Naive B cell (primary cell): ENCODE data around the gene CYTH1. TPM values are rescaled to one million over a fixed set of nuclear protein-coding genes. Genes with fewer than 3 reads are reported as not detected.

Source experiments
- ATAC-seq, 2 donors: fragments of 150-1000 bp; cut with Tn5 transposase; 2 replicates each; pipeline ENCODE4 v1.10.0; 2021; ENCODE audit warnings: low read depth in 2 of 2, mild to moderate bottlenecking in 2 of 2, moderate library complexity in 2 of 2
- DNase-seq: peaks from one replicate; pipeline ENCODE4 v3.0.0; 2022
- H3K27ac Mint-ChIP-seq, 6 donors: one replicate each; pipeline ENCODE4 v1.8.0; 2020 to 2022; ENCODE audit warnings: mild to moderate bottlenecking in 6 of 6, mixed read lengths in 6 of 6, moderate library complexity in 5 of 6, inconsistent platforms in 2 of 6
- H3K27me3 Mint-ChIP-seq, 3 donors: one replicate each; pipeline ENCODE4 v1.8.0; 2021 to 2022; ENCODE audit warnings: mixed read lengths in 3 of 3, mild to moderate bottlenecking in 1 of 3
- H3K36me3 Mint-ChIP-seq, 2 donors: one replicate each; pipeline ENCODE4 v1.8.0; 2020 to 2022; ENCODE audit warnings: mixed read lengths in 2 of 2, inconsistent platforms in 1 of 2, mild to moderate bottlenecking in 1 of 2
- H3K4me1 Mint-ChIP-seq, 3 donors: one replicate each; pipeline ENCODE4 v1.8.0; 2020 to 2022; ENCODE audit warnings: mixed read lengths in 3 of 3, inconsistent platforms in 1 of 3, mild to moderate bottlenecking in 1 of 3, moderate library complexity in 1 of 3
- H3K4me3 Mint-ChIP-seq, 8 donors: one replicate each; pipeline ENCODE4 v1.8.0; 2020 to 2022; ENCODE audit warnings: mild to moderate bottlenecking in 8 of 8, mixed read lengths in 8 of 8, moderate library complexity in 8 of 8, inconsistent platforms in 2 of 8
- H3K9me3 Mint-ChIP-seq, 7 donors: one replicate each; pipeline ENCODE4 v1.8.0; 2020 to 2022; ENCODE audit warnings: mixed read lengths in 7 of 7, mild to moderate bottlenecking in 5 of 7, inconsistent platforms in 2 of 7, moderate library complexity in 1 of 7
- polyA plus RNA-seq, 6 donors: library from polyadenylated mRNA; unstranded; fragments of 300-500 nt; fragmentation: Illumina TruSeq; gene quantifications; one replicate each; pipeline ENCODE4 v1.2.3, GENCODE V29; 2021; ENCODE audit warnings: low read depth in 6 of 6

CYTH1 gene, protein sequence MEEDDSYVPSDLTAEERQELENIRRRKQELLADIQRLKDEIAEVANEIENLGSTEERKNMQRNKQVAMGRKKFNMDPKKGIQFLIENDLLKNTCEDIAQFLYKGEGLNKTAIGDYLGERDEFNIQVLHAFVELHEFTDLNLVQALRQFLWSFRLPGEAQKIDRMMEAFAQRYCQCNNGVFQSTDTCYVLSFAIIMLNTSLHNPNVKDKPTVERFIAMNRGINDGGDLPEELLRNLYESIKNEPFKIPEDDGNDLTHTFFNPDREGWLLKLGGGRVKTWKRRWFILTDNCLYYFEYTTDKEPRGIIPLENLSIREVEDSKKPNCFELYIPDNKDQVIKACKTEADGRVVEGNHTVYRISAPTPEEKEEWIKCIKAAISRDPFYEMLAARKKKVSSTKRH
- polyA plus RNA-seq: 100 to 1,000 TPM; 165 to 235 (median 190) TPM

DNA sequence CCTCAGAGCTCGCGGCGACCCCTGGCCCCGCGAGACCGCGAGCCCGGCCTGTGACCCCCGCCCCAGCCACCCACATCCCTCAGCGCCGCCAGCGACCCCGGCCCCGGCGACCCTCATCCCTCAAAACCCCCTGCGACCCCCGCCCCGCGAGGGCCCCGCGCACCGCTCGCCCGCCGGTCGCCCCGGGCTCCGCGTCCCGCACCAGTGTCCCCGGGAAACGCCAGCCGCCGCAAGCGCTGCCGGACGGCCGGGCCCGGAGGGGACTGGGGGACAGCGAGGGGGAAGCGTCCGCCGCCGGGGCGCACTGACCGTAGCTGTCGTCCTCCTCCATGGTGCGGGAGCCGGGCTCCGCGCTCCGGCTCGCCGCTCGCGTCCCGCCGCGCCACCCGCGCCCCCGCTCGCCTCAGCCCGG is at the start of gene CYTH1:
Gene CYTH1 (minus strand): TSS at position 381 of the 412 bp plus-strand sequence. CDS start 50 bp downstream, at position 331.
- Mint-ChIP-seq H3K27ac (peak within 1 kb of the TSS; percentile 78 to 95 (median 95)), H3K4me3 (peak within 1 kb of the TSS; percentile 84 to 96 (median 90)), H3K36me3 (no peaks in the 10 kb centered on the region), H3K9me3 (no peaks in the 10 kb centered on the region), H3K27me3 (no peaks in the 10 kb centered on the region), H3K4me1 (peaks cover 20 to 50% (median 34%) of the 10 kb centered on the region in 3 donors)
- ATAC-seq: no peak
- no peak for DNase-seq

DNA sequence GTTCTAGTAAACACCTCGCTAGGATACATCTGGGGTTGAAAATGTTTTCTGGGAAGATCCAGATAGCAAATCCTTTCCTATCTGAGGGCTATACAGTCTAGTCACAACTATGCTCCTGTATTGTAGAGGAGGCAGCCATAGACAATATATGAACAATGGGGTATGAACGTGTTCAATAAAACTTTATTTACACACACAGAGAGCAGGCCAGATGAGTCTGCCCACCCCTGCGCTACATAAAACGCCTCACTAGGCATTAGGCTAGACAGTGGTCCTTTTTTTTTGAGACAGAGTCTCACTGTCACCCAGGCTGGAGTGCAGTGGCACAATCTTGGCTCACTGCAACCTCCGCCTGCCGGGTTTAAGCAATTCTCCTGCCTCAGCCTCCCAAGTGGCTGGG is 47.4 kb upstream of the CYTH1 start:
- H3K27ac Mint-ChIP-seq: no peak overlapping the region
- peaks cover 0 to 1% (median 0%) of the 10 kb centered on the region in 7 donors for H3K9me3 Mint-ChIP-seq
- peaks cover 21 to 42% of the 10 kb centered on the region in 2 donors for H3K36me3 Mint-ChIP-seq
- ATAC-seq (no peak), DNase-seq (no peak)
- H3K4me3 Mint-ChIP-seq: no peak overlapping the region
- H3K27me3 Mint-ChIP-seq: no peaks in the 10 kb centered on the region
- peaks cover 6 to 21% (median 15%) of the 10 kb centered on the region in 3 donors for H3K4me1 Mint-ChIP-seq

DNA sequence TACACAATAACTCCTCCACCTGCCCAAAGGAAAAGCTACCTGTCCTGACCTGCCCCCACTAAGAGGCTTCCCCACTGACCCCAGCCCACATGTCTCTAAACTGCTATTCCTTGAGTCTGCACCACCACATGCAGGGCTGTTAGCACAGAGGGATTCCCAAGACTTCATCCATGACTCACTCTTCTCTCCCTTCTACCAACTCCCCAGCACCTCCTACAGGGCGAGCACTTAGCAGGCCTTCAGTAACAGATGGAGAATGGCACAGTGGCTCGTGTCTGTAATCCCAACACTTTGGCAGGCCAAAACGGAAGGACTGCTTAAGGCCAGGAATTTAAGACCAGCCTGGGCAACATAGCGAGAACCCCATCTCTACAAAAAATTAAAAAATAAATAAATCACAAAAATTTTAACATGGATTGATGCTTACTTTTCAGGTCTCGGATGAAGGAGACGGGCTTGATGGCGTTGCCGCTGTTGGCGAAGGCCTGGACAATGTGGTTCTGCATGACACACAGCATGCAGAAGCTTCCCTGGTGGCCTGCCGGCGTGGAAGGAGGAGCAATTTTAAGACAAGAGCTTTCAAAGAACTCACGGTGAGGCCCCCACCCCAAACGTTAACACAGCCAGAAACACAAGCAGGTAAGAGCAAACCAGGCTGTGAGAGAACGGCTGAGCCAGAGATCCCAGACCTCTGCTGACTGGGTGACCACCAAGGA is 46.6 kb upstream of the CYTH1 start:
- Mint-ChIP-seq H3K36me3 (peaks cover 21 to 51% of the 10 kb centered on the region in 2 donors), H3K9me3 (peaks cover 0 to 1% (median 0%) of the 10 kb centered on the region in 7 donors), H3K4me1 (peaks cover 6 to 21% (median 20%) of the 10 kb centered on the region in 3 donors), H3K4me3 (peak overlapping the region in 1 of 8 donors; percentile 74), H3K27me3 (no peaks in the 10 kb centered on the region), H3K27ac (peak overlapping the region in 5 of 6 donors; percentile 39 to 88 (median 49))
- ATAC-seq: no peak
- no peak for DNase-seq

DNA sequence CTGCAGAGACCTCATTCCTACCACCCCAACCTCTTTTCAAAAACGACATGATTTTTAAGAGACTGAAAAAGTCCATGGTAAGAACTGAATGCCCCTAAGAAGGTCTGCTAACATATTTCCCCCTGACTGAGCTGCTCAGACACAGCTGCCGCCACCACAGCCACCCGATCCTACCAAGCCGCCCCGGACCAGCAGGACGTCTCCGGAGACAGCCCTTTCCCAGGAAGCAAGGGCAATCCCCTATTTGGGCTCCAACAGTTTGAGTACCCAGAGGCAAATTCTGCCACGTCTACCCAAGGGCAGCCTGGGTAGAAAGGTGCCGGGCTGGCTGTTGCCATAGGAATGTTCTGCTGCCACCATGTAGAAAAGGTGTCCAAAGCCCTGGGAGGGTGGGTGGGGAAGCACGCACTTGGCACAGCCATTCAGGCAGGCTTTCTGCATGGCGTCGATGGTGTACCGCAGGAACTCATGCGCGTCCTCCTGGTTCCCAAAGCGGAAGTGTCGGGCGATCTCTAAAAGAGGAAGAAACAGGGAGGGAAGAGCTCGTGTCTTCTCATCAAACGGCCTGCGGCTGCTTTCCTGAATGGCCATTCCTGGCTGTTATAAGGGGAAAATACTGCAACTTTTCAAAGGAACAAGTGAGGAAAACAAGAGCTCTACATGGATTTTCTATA is 44.9 kb upstream of the CYTH1 start:
- peak overlapping the region in 2 of 8 donors; percentile 2 to 80 for H3K4me3 Mint-ChIP-seq

DNA sequence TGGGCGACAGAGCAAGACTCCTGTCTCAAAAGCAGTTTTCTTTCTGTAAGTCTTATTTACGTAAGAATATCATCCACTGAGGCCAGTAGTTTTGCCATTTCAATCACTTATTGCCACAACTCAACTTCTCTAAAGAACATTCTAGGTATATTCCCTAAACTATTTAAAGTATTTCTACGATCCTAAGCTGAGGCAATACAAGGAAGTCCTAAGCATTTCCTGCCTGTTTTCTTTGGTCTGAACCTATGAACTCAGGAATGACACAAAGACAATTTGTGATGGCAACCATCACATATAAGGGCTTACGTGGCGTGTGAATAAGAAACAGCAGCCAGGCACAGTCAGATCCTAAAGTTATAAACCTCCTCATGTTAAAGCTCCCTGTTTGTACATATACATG is 44.3 kb upstream of the CYTH1 start:
- Mint-ChIP-seq H3K27me3 (no peaks in the 10 kb centered on the region), H3K9me3 (peaks cover 0 to 1% (median 0%) of the 10 kb centered on the region in 7 donors), H3K4me1 (peaks cover 6 to 32% (median 27%) of the 10 kb centered on the region in 3 donors), H3K27ac (peak overlapping the region in 4 of 6 donors; percentile 28 to 79 (median 53)), H3K4me3 (peak overlapping the region in 2 of 8 donors; percentile 31 to 80), H3K36me3 (peaks cover 21 to 62% of the 10 kb centered on the region in 2 donors)
- no peak for DNase-seq
- no peak for ATAC-seq

More for the DNA sequence above, 44.9 kb upstream of the CYTH1 start:
- Mint-ChIP-seq H3K27me3 (no peaks in the 10 kb centered on the region), H3K36me3 (peaks cover 21 to 62% of the 10 kb centered on the region in 2 donors), H3K9me3 (peaks cover 0 to 1% (median 0%) of the 10 kb centered on the region in 7 donors), H3K27ac (peak overlapping the region in 4 of 6 donors; percentile 49 to 88 (median 80)), H3K4me1 (peaks cover 6 to 32% (median 27%) of the 10 kb centered on the region in 3 donors)
- ATAC-seq (peak; percentile 65), DNase-seq (peak; percentile 43)

DNA sequence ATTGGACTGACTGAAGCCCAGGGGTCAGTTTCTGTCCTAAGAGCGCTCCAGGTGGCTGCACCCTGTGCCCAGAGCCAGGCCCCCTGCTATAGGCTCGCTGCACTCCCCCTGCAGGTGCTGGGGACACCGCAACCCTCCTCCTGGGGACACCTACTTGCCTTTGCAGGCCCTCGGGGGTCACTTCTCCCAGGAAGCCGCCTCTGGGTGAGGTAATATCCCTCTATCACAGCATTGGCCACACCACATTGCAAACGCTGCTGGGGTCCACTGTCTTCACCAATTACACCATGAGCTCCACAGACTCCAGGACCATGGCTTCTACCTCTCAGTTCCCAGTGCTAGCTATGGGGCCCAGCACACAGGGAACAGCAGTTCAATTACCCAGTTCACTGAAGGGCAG is 43.6 kb upstream of the CYTH1 start:
- Mint-ChIP-seq H3K4me1 (peaks cover 6 to 32% (median 27%) of the 10 kb centered on the region in 3 donors), H3K27ac (peak overlapping the region in 3 of 6 donors; percentile 70 to 94 (median 82)), H3K9me3 (peaks cover 0 to 1% (median 0%) of the 10 kb centered on the region in 7 donors), H3K27me3 (no peaks in the 10 kb centered on the region), H3K36me3 (peaks cover 20 to 61% of the 10 kb centered on the region in 2 donors), H3K4me3 (peak overlapping the region in 3 of 8 donors; percentile 31 to 51 (median 47))
- DNase-seq: no peak
- no peak for ATAC-seq

DNA sequence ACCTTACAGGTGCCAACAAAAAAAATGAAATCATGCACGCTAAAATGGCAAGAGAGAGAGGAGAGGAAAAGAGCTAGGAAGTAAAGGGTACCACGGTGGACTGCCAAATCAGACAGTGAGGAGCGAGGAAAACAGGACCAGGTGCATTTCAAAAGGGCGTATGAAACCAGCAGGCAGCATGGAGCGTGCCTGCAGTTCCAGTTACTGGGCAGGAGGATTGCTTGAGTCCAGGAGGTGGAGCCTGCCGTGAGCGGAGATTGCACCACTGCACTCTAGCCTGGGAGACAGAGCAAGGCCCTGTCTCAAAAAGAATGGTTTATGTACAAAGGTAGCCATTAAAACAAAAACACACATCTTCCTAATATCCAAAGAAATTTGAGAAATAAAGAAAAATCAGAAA is 42.2 kb upstream of the CYTH1 start:
- Mint-ChIP-seq H3K27ac (peak overlapping the region in 1 of 6 donors; percentile 16), H3K4me3 (peak overlapping the region in 2 of 8 donors; percentile 23 to 30), H3K4me1 (peaks cover 11 to 36% (median 24%) of the 10 kb centered on the region in 3 donors), H3K27me3 (no peaks in the 10 kb centered on the region), H3K36me3 (peaks cover 18 to 58% of the 10 kb centered on the region in 2 donors), H3K9me3 (peaks cover 0 to 1% (median 0%) of the 10 kb centered on the region in 7 donors)
- no peak for DNase-seq
- ATAC-seq: no peak

DNA sequence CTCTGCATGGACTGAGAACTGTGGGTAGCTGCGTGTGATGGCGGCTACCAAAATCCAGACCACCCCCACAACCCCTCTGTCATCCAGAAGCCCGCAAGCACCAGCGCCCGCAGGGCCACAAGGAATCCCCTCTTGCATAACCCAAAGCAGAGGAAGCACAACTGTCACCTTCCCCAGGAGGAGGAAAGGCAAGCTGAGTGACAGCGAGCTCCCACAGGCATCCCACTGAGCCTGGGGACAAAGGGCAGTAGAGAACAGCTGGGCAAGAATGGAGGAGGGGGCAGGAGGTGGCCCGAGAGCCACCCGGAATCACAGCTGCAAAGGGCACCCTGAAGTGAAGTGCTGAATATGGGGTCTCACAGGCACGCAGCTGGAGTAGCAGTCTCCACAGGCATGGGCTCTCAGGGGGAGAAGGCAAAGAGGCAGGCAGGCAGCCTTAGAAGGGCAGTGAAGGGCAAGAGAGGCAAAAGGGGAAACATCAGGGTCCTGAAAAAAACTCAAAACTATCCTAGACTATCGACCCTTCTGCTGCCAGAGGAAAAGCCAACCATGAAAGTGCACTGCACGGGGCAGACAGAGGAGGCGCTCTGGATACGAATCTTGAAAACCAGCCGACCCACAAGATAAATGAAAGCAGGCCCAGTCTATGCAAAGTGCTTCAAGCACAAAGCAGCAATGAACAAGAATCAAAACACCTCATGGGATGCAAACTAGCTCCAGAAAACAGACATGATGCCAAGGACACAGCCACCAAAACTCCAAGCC is 41.4 kb upstream of the CYTH1 start:
- H3K27me3 Mint-ChIP-seq: no peaks in the 10 kb centered on the region
- ATAC-seq (no peak), DNase-seq (no peak)
- H3K27ac Mint-ChIP-seq: peak overlapping the region in 2 of 6 donors; percentile 52 to 68
- H3K9me3 Mint-ChIP-seq: peaks cover 0 to 1% (median 0%) of the 10 kb centered on the region in 7 donors
- H3K4me3 Mint-ChIP-seq: peak overlapping the region in 1 of 8 donors; percentile 30
- peaks cover 19 to 44% (median 31%) of the 10 kb centered on the region in 3 donors for H3K4me1 Mint-ChIP-seq
- peaks cover 26 to 62% of the 10 kb centered on the region in 2 donors for H3K36me3 Mint-ChIP-seq

DNA sequence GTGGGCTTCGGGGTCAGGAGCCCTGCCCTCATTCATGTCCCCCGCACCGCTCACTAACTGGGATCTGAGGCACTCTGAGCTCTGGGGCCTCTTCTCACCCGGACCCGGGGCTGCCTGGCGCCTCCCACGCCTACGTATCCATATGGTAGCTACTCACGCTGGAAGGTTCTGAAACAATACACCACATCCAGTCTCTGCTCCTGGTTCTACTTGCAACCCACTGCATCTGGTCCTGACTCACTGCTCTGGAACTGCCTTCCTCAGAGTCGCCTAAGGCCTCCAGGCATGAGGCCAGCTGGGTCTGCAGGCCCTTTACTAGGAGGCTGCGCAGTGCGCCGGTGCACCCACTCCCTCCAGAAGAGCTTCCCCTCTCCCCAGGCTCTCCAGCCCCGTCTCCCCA is 40.5 kb upstream of the CYTH1 start:
- H3K36me3 Mint-ChIP-seq: peaks cover 28 to 55% of the 10 kb centered on the region in 2 donors
- DNase-seq (no peak), ATAC-seq (no peak)
- no peaks in the 10 kb centered on the region for H3K27me3 Mint-ChIP-seq
- peak overlapping the region in 3 of 6 donors; percentile 21 to 88 (median 68) for H3K27ac Mint-ChIP-seq
- peaks cover 20 to 45% (median 28%) of the 10 kb centered on the region in 3 donors for H3K4me1 Mint-ChIP-seq
- H3K9me3 Mint-ChIP-seq: peaks cover 0 to 1% (median 0%) of the 10 kb centered on the region in 7 donors
- no peak overlapping the region for H3K4me3 Mint-ChIP-seq

DNA sequence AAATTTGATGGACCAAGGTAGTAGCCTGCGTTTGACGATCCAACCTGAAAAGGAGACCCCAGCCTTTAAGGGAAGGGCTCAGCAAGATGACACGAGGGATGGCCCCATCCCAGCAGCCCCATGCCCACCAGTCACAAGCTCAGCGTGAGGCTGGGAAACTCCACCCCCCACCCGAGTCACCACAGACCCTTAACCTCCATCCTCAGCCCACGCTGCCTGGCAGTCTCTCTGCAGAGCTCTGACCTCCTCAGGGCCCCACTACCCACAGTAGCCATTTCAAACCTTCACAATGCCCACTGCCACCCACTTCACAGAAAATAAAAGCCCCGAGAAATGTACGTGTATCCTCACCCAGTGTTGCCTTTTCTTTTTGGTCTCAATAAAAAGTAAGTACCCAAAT is 39.9 kb upstream of the CYTH1 start:
- no peak for ATAC-seq
- Mint-ChIP-seq H3K4me3 (no peak overlapping the region), H3K27ac (peak overlapping the region in 1 of 6 donors; percentile 66), H3K4me1 (peaks cover 17 to 40% (median 28%) of the 10 kb centered on the region in 3 donors), H3K9me3 (peaks cover 0 to 1% (median 0%) of the 10 kb centered on the region in 7 donors), H3K36me3 (peaks cover 30 to 55% of the 10 kb centered on the region in 2 donors), H3K27me3 (no peaks in the 10 kb centered on the region)
- no peak for DNase-seq

DNA sequence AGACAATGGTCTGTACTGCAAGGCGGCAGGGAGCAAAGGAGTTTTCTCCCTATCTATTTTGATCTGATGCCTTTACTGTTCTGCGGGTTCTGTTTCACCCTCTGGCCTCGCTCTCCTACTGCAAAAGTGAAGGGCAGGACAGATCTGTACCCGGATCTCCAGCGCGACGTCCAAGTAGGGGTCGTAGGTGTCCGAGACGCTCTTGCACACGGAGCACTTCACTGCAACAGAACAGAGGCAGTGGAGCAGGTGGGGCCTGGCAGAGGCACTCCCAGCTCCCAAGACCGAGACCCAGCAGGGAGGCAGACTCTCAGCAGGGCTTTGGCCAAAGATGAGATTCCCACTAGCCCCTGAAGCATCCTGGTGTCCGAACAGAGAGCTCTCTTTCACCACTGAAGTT is 38.8 kb upstream of the CYTH1 start:
- no peak for ATAC-seq
- H3K4me1 Mint-ChIP-seq: peaks cover 17 to 37% (median 28%) of the 10 kb centered on the region in 3 donors

More for the DNA sequence above, 38.8 kb upstream of the CYTH1 start:
- peak overlapping the region in 1 of 6 donors; percentile 83 for H3K27ac Mint-ChIP-seq
- H3K4me3 Mint-ChIP-seq: no peak overlapping the region
- peaks cover 0 to 1% (median 0%) of the 10 kb centered on the region in 7 donors for H3K9me3 Mint-ChIP-seq
- peaks cover 34 to 60% of the 10 kb centered on the region in 2 donors for H3K36me3 Mint-ChIP-seq
- no peak for DNase-seq
- no peaks in the 10 kb centered on the region for H3K27me3 Mint-ChIP-seq
